ENCODE results near the gene DNAJC5. TPM values are rescaled to one million over a fixed set of nuclear protein-coding genes. Genes with fewer than 3 reads are reported as not detected.
"Not testable (repeated sequence)": the region's sequence is repeated elsewhere in the genome, so short reads cannot be mapped to it uniquely, and the experiment has no call there.

The DNAJC5 gene
- total RNA-seq, 1 experiment from 2014 or later, result 92.0 TPM

DNA sequence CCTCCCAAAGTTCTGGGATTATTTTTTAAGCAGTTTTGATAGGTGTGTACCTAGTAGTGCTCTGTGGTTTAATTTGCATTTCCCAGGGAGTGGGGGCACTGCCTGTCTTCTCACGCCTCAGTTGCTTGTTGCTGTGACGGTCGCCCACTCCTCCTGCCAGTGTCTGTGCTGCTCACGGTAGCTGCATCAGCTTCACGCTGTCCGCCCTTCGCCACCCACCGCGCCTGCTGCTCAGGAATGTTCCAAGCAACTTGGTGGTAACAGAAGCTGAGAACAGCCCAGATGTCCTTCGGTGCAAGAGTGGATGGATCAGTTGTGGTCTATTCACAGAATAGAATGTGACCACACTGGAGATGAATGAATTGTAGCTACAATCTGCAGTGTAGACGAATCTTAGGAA, 22.9 kb downstream of the DNAJC5 start:
- H3K36me3 ChIP-seq, result peaks cover 50% of the 10 kb centered on the region
- no peak for DNase-seq

DNA sequence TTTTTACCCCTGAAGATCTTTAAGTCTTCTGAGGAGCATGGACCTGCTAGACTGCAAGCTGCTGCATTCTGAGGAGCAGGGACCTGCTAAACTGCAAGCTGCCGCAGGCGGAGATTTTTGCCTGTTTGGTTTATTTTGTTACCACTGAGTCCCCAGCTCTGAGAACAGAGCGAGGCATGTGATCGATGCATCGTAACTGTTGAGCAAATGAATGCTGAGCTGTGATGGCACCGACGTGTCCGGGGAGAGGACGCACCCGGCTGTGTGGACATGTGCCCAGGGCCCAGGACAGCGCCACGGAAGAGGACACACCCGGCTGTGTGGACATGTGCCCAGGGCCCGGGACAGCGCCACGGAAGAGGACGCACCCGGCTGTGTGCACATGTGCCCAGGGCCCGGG, 24.2 kb downstream of the DNAJC5 start:
- peaks cover 53% of the 10 kb centered on the region for H3K36me3 ChIP-seq
- H3K4me3 ChIP-seq, result no peak overlapping the region
- DNase-seq, result no peak
- no peaks in the 10 kb centered on the region for H3K9me3 ChIP-seq
- H3K27me3 ChIP-seq, result no peaks in the 10 kb centered on the region

More for the DNA sequence above, 22.9 kb downstream of the DNAJC5 start:
- no peak overlapping the region for H3K4me3 ChIP-seq
- H3K27me3 ChIP-seq, result no peaks in the 10 kb centered on the region
- H3K9me3 ChIP-seq, result no peaks in the 10 kb centered on the region

DNA sequence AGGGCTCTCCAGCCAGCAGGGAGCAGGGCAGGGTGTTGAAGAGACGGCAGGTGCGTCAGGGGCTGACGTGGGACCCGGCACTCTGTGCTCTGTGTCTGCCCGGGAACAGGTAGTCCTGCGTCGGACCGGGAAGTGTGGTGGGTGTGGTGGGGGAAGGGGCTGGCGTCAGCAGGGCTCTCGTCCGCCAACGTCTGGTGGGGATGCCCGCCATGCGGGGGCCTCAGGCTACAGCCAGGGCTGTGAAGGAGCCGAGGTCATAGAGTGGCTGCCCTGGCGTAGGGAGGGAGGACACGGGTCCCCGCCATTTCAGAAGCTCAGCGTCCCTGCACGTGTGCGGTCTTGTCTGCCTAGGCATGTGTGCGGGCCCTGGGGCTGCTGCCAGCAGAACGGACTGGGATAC, 25.3 kb downstream of the DNAJC5 start:
- peaks cover 50% of the 10 kb centered on the region for H3K36me3 ChIP-seq
- H3K4me3 ChIP-seq, result no peak overlapping the region
- no peaks in the 10 kb centered on the region for H3K9me3 ChIP-seq
- no peaks in the 10 kb centered on the region for H3K27me3 ChIP-seq
- no peak for DNase-seq

DNA sequence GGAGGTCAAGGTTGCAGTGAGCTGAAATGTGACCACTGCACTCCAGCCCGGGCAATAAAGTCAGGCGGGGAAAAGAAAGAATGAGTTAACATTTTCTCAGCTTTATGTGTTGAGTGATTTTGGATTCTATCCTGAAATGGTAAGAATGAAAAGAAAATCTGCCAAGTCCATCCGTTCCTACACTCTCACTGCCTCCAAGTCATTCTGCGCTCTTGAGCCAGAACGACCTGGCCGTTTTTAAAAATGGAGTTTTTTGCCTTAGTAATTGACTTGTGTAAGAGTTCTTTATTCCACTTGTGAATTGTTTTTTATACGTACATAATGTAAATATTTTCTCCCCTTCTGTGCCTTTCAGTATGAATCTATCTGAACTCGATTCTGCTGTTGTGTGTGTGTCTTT, 28.7 kb downstream of the DNAJC5 start:
- Histone ChIP-seq H3K4me3 (no peak overlapping the region), H3K9me3 (no peaks in the 10 kb centered on the region), H3K27me3 (no peaks in the 10 kb centered on the region), H3K36me3 (peaks cover 53% of the 10 kb centered on the region)
- no peak for DNase-seq

DNA sequence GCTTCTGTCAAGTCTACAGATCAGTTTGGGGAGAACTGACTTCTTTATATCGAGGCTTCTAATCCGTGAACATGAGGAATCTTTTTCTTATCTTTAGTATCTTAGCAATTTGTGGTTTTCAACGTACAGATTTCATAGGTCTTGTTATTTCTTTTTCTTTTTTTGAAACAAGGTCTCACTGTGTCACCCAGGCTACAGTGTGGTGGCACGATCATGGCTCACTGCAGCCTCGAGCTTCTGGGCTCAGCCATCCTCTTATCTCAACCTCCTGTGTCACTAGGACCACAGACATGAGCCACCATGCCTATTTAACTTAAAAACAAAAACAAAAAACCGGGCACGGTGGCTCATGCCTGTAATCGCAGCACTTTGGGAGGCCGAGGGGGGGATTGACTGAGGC, 29.3 kb downstream of the DNAJC5 start:
- Histone ChIP-seq H3K36me3 (peaks cover 55% of the 10 kb centered on the region), H3K4me3 (no peak overlapping the region), H3K27me3 (no peaks in the 10 kb centered on the region), H3K9me3 (no peaks in the 10 kb centered on the region)
- DNase-seq, result no peak

DNA sequence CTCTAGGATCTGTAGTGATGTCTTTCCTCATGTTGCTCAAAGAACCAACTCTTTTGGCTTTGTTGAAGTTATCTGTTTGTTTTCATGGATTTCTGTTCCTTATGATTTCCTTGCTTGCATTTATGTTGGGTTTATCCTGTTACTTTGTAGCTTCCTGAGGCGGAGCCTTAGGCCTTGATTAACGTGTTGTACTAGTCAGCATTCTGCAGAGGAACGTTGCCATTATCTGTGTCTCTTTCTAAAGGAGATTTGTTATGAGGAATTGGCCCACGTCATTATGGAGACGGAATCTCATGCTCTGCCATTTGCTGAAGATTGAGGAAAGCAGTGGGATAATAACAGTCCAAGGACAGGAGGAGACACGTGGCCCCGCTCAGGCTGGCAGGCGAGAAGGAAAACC, 31.4 kb downstream of the DNAJC5 start:
- H3K9me3 ChIP-seq, result no peaks in the 10 kb centered on the region
- no peaks in the 10 kb centered on the region for H3K27me3 ChIP-seq
- H3K36me3 ChIP-seq, result peaks cover 59% of the 10 kb centered on the region
- H3K4me3 ChIP-seq, result no peak overlapping the region
- DNase-seq, result no peak

DNA sequence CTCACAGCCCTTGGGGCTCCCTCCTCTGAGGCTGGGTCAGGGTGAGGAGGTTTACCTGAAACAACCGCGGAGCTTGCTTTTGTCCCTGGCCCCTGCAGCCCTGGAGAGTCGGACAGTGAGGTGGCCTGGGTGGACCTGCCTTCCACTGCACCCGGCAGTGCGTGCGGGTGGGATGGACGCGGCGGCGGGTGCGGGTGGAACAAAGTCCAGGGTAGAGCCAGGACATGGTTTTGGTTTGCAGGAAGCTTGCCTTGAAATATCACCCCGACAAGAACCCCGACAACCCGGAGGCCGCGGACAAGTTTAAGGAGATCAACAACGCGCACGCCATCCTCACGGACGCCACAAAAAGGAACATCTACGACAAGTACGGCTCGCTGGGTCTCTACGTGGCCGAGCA, 34.1 kb downstream of the DNAJC5 start:
- Histone ChIP-seq H3K36me3 (peaks cover 71% of the 10 kb centered on the region), H3K4me3 (no peak overlapping the region), H3K27me3 (no peaks in the 10 kb centered on the region), H3K9me3 (no peaks in the 10 kb centered on the region)
- no peak for DNase-seq

DNA sequence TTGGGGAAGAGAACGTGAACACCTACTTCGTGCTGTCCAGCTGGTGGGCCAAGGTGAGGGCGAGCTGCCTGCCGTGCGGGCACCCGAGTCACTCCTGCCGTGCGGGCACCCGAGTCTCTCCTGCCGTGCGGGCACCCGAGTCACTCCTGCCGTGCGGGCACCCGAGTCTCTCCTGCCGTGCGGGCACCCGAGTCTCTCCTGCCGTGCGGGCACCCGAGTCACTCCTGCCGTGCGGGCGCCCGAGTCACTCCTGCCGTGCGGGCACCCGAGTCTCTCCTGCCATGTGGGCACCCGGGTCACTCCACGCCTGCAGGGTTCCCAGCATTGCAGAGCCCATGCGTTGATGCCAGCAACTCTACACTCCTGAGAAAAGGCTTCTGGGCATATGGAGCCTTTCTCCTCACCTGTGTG, 34.6 kb downstream of the DNAJC5 start:
- not testable (repeated sequence) for DNase-seq, H3K4me3 ChIP-seq, H3K27me3 ChIP-seq, H3K9me3 ChIP-seq
- H3K36me3 ChIP-seq, result peaks cover 71% of the 10 kb centered on the region

DNA sequence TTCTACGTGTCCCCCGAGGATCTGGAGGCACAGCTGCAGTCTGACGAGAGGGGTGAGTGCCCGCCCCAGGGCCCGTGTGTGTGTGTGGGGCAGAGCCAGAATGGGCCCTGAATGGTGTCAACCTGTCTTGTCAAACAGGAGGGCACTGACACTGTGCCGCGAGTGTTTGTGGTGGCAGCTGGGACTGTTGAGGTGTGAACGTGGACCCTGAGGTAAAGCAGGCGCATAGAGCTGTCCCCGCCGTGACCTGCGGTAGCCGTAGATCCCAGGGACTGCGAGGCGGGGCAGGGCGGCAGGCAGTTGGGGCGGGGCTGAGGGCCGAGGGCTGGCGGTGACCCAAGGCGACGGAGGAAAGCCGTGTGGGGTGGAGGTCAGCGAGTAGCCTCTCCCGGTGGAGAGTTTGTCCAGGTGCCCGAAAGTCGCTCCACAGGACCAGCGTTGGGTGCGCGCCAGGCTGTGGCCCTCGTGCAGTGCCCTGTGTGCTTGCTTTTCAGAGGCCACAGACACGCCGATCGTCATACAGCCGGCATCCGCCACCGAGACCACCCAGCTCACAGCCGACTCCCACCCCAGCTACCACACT, 36.1 kb downstream of the DNAJC5 start:
- no peak overlapping the region for H3K4me3 ChIP-seq
- H3K27me3 ChIP-seq, result no peaks in the 10 kb centered on the region
- peaks cover 86% of the 10 kb centered on the region for H3K36me3 ChIP-seq
- DNase-seq, result no peak
- no peaks in the 10 kb centered on the region for H3K9me3 ChIP-seq

DNA sequence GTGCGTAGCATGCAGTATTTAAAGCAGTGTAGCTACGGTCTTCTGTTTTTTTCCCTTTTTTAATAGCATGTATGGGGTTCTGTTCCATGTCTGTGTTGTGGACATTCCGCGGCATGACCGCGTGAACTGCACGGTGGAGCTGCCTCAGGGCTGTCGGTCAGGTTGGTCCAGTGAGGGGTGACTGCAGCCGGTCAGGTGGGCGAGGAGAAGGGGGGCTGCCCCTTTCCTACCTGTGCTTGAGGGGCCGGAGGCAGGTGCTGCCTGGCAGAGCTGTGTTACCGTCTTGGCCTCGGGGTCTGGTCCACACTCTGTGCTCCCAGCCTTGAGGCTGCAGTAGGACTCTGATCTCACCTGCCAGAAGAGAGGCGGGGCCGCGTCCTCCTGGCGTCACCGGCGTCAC, 36.8 kb downstream of the DNAJC5 start:
- no peak for DNase-seq
- H3K36me3 ChIP-seq, result peaks cover 85% of the 10 kb centered on the region
- H3K4me3 ChIP-seq, result no peak overlapping the region
- no peaks in the 10 kb centered on the region for H3K9me3 ChIP-seq
- no peaks in the 10 kb centered on the region for H3K27me3 ChIP-seq

DNA sequence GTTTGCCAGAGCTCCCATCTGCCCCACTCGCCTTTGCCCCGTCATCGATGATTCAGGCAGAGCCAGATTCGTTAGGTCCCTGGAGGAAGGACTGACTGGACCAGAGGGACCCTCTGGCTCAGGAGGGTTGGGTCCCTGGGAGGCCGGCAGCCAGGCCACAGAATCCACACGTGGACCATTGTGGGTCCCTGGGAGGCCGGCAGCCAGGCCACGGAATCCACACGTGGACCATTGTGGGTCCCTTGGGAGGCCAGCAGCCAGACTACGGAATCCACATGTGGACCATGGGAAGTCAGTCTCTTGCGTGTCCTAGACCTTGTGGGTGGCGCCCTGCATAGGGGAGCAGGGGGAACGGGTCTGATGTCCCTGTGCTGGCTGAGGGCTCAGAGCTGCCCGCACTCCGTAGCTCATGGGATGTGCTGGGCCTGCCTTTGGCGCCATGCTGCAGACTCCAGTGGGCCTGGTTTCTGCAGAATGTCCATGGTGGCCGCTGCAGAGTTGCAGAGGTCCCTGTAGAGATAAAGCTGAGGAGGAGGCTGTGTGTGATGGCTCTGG, 37.8 kb downstream of the DNAJC5 start:
- peaks cover 75% of the 10 kb centered on the region for H3K36me3 ChIP-seq
- no peaks in the 10 kb centered on the region for H3K9me3 ChIP-seq
- no peak for DNase-seq
- H3K27me3 ChIP-seq, result no peaks in the 10 kb centered on the region
- H3K4me3 ChIP-seq, result no peak overlapping the region

DNA sequence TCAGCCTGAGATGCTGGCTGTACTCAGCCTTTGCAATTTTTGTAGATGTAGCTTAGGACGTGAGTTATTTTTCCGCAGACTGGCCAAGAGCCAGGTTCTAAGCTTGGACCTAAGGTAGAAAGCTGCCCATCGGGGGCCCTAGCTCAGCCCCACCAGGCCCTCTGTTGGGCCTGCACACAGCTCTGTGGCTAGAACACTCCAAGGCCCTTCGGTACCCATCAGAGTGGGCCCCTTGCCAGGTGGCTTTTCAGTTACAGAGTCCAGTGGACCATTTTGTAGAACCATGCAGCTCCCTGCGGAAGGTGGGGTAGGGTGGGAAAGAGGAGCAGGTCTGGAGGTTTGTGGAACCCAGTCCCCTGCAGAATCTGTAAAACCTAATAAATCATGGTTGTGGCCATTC, 38.7 kb downstream of the DNAJC5 start:
- DNase-seq, result no peak
- no peaks in the 10 kb centered on the region for H3K27me3 ChIP-seq
- peaks cover 72% of the 10 kb centered on the region for H3K36me3 ChIP-seq
- no peak overlapping the region for H3K4me3 ChIP-seq
- H3K9me3 ChIP-seq, result no peaks in the 10 kb centered on the region

DNA sequence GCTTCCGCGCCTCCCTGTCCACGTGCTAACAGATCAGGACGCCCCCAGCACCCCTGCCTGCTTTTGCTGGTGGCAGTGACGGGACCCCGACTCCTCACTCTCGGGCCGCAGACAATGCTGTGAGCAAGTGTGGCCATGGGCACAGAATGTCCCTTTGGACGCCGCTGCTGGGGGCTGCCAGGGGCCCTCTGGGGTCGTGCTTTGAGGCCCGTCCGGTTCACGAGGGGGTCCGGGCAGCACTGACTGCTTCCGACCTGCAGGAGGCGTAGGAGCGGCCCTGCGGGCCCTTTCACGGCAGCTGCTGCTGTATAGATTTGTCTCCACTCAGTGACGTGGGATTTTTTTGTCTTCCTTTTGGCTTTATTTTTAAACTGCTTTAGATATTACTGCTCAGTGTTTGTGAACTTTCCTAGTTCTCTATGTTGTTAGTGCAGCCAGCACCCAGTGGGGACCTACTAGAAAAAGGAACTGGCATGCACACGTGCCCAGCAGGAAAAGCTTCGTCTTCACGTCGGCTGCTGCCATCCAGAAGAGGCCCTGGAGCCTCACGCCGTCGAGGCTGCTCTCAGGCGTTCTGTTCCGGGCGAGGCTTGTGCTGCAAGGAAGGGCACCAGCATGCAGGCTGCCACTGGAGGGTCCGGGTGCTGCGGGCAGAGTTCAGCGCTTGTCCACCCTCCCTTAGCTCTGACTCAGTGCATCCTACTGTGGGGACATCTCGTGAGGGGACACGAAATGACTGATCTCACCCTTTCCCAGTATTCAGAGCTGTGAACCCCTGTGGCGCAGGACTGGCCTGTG, 39.5 kb downstream of the DNAJC5 start:
- Histone ChIP-seq H3K36me3 (peaks cover 73% of the 10 kb centered on the region), H3K27me3 (no peaks in the 10 kb centered on the region), H3K4me3 (no peak overlapping the region), H3K9me3 (no peaks in the 10 kb centered on the region)
- DNase-seq, result no peak

DNA sequence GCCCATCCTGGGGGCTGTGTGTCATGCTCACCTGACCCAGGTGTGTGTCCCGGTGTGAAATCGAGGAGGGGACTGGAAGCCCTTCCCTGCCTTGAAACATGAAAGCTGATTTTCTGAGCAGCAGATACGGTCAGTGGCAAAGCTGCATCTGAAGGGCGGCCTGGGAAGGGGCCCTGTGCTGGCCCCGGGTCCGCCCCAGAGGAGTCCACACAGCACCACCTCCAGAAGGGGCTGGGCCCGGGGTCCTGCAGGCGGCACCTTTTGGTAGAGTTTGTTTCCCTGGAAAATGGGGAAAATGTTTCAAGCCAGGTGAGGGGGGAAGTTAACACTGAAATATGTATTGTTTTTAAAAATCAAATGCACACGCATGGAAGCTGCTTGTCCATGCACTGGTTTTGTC, 40.5 kb downstream of the DNAJC5 start:
- DNase-seq, result no peak
- no peak overlapping the region for H3K4me3 ChIP-seq
- no peaks in the 10 kb centered on the region for H3K27me3 ChIP-seq
- peaks cover 77% of the 10 kb centered on the region for H3K36me3 ChIP-seq
- H3K9me3 ChIP-seq, result no peaks in the 10 kb centered on the region

DNA sequence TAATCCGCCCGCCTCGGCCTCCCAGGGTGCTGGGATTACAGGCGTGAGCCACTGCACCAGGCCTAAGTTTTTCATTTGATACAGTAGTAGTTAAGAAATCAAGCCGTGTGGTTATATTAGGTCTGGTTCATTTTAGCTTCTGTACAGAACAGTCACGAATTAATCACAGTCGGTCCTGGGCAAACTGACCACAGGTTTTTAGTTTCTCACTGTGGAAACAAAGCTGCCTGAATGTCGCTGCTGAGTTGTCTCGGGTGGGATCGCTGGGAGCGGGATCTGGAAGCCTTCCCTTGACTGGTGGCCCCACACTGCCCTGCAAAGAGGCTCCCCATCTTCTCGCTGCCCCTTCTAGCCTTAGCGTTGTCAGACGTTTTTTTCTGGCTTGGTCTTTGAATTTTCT, 42.7 kb downstream of the DNAJC5 start:
- DNase-seq, result no peak
- peaks cover 73% of the 10 kb centered on the region for H3K36me3 ChIP-seq
- no peaks in the 10 kb centered on the region for H3K27me3 ChIP-seq
- no peaks in the 10 kb centered on the region for H3K9me3 ChIP-seq
- H3K4me3 ChIP-seq, result no peak overlapping the region

DNA sequence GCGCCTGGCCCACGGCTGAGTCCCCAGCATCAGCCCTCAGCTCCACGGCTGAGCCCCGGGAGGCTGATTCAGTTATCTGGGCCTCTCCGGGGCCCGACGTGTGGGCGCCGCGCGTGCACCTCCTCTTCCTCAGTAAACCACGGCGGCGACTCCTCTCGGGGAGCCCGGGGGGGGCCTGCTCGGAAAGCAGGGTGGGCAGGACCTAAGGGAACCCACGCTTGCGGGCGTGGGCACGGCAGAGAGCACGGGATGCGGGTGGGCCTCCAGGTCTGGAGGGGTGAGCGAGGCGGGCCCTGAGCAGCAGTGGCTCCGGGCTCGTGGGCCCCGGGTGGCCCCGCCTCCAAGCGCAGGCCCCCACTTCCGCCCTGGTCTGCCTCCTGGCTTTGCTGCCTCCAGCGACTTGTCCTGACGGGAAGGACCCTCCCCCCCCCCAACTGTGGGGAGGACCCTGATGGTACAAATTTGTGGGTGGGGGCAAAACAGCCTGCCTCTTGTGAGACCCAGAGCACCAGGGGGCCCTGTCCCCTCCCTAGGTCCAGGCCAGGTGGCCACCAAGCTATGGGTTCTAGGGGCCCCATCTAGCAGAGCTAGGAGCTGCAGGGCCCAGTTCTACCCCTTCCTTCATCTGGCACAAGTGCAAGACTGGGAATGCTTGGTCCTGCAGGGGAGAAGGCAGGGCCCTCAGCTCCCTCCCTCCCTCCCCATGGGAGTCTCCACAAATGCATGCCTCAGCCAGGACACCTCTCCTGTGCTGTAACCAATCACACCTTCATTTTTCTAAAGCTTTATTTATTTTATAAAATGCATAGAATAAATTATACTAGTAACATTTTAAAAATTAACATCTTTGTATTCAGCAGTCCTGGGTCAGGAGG, 44.4 kb downstream of the DNAJC5 start:
- DNase-seq, result no peak
- no peaks in the 10 kb centered on the region for H3K27me3 ChIP-seq
- H3K9me3 ChIP-seq, result no peaks in the 10 kb centered on the region
- peaks cover 70% of the 10 kb centered on the region for H3K36me3 ChIP-seq
- no peak overlapping the region for H3K4me3 ChIP-seq

DNA sequence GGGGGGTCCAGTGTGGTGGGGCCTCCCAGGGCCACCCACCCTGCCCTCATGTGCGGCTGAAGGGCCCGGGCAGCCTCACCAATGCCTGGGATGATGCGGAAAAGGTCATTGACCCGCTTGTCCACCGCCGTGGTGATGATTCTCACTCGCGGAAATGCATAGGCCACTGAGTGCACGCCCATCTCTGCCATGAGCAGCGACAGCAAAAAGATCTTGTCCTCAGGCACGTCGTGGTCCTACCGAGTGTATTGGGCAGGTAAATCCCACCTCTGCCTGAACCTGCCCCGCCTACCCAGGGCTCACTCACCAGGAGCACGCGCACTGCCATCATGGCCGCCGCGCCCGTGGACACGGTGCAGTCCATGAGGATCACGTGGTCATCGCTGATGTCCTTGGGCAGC, 45.1 kb downstream of the DNAJC5 start:
- peaks cover 70% of the 10 kb centered on the region for H3K36me3 ChIP-seq

More for the DNA sequence above, 45.1 kb downstream of the DNAJC5 start:
- no peak for DNase-seq
- no peaks in the 10 kb centered on the region for H3K9me3 ChIP-seq
- no peak overlapping the region for H3K4me3 ChIP-seq
- no peaks in the 10 kb centered on the region for H3K27me3 ChIP-seq

All from MG63 (cell line).